NCI-H510A (cell line): ENCODE measurements around the gene GRK6.
"Not testable (repeated sequence)": the region's sequence is repeated elsewhere in the genome, so short reads cannot be mapped to it uniquely, and the experiment has no call there.

Source experiments
- DNase-seq: peaks from one replicate; lab custom pipeline; 2025; lab: John Stamatoyannopoulos, UW

GRK6 gene

DNA sequence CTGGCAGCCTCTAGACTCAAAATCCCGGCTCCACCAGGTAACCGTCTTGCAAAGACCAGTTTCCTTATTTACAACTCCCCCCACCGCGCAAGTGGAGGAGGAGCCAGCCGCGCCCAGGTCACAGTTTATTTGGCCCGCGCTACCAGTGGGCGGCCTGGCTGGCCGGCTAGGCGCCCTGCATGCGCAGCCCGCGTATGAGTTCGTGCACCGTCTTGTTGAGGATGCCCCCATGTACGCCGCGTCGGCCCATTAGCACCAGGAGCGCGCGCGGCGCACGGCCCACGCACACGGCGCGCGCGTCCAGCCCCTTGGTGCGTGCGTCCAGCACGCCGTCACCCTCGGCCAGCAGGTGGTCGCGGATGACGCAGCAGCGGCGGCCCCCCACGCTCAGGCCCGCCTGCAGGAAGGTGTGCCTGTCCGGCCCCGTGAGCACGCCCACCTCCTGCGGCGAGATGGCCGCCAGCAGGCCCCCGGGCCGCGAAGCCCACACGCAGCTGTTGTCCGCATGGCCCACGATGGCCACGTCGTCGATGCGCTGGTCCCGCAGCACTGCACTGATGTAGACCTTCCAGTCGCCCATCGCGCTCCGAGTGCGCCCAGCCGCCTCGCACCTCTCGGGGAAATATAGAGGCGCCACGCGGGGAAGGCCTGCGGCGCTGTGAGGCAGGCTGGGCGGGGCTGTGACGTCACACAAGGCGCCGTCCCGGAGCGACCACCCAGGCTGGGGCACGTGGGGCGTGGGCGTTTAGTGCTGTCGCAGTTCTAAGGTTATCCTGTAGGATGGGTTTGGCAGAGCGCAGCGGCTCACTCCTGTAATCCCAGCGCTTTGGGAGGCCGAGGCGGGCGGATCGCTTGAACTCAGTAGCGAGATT, 26.2 kb upstream of the GRK6 start, which contains the start of gene PFN3:
Gene PFN3, minus strand, starts transcription at position 665 of the 872 bp plus-strand sequence. Its CDS starts 85 bp downstream, at position 580.
- no peak for DNase-seq

DNA sequence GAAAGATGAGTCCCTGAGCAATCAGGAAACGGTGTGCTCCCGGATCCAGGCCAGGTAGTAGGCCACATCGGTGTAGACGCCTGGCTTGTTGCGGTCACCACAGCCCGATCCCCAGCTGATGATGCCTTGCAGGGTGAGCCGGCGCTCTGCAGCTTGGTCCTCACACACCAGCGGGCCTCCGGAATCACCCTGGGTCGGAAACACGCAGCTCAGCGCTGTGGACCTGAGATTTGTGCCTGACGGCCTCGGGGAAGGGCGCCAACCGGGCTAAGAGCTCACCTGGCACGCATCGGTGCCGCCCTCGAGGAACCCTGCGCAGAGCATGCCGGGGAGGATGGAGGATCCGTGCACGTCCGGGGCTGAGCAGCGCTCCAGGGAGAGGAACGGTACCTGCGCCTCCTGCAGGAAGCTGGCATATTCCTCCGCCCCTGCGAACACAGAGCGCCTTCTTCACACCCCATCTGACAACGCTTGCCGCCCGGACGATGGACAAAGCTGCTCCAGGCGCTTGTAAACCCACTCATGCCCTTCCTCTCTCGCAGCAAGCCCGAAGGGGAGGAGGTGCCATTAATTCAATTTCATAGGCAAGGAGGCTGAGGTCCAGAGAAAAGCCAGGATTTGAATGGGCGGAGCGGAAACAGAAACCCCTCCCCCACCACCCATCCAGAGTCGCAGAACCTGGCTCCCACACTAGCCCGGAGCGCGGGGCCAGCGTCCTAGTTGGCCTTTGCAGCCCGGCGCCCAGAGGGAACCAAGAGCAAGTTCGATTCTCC, 24.0 kb upstream of the GRK6 start:
- peak; percentile 80 for DNase-seq

DNA sequence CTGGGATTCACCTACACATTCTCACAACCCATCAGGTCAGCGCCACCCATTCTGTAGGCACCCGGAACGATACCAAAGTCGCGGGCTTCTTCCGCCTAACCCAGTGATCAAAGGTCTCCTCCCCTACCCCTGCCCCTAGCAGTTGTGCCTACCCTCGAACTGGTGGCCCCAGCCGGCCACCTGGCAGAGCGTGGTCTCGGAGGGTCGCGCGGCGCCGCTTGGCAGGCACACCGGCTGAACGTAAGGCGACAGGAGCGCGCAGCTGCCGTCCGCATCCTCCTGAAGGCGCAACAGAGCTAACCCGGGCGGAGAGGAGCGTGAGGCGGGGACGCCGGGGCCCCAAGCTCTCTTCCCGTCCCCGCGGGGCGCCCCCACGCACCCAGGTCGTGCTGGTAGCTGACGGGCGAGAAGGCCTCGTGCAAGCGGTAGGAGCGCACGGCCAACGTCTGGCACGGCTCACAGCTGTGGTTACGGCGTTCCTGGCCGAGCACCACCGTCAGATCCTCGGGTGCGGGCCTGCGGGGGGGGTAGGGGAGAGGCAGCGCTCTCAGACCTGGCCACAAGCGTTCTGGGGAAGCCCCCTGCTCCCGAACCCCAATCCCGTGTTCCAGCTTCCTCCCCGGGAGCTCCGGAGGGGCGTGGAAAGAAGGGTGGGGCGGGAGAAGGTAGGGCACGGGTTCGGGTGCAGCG, 23.2 kb upstream of the GRK6 start:
- no peak for DNase-seq

DNA sequence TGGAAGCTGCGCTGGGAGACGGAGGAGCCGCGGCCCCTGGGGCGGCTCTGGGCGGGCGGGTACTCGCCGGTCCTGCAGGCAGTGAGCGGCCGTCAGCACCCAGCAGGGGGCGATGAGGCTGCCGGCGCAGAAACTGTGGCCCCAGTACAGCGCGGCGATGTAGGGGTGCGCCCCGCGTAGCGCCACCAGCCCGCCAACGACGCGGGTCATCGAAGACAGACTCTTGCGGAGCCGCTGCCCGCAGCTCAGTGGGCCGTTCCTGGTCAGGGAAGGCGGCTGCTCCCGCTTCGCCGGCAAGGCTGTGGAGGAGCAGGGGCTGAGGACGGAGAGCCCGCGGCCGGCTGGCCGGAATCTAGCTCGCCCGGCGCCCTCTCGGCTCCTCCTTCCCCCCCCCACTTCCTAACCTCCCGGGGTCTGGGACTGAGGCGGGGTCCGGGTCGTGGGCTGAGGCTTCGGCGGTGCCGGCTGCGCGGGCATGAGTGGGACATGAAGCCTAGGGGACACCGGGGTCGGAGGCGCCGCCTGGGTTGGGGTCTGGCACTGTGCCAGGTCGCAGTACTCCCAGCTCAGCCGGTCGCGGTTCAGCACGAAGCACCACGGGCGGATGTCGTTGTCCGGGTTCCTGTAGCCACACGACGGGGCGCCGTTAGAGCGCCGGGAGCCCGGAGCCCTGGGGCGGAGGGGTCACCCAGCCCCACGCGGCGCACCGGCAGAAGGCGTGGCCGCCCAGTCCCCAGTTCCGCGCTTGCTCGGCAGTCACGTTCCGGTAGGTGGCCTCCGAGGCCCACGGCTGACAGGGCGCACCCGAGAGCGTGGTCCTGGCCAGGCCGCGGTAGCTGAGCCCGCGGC, 22.5 kb upstream of the GRK6 start:
- no peak for DNase-seq

DNA sequence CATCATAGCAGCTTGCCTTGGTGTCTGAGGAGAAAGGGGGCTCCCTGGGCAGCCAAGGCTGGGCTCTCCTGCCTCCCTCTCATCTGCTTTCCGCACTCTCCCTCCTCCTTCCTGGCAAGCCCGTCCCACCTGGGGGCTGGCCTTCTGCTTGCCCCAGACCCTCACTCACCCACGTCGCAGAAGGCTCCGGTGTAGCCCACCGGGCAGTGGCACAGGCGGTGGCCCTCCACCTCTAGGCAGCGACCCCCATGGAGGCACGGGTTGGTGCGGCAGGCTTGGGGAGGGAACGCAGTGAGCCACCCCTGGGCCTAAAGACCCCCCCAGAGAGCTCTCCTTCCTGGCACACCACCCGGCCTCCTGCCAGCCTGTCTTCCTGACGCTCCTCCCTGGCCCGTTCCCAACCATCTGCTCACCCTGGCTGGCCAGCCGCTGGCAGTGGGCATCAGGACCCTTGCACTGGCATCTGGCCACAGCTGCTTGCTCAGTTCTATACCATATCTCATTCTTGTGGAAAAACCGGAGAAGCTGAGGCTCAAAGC, 21.8 kb upstream of the GRK6 start:
- DNase-seq, result no peak

DNA sequence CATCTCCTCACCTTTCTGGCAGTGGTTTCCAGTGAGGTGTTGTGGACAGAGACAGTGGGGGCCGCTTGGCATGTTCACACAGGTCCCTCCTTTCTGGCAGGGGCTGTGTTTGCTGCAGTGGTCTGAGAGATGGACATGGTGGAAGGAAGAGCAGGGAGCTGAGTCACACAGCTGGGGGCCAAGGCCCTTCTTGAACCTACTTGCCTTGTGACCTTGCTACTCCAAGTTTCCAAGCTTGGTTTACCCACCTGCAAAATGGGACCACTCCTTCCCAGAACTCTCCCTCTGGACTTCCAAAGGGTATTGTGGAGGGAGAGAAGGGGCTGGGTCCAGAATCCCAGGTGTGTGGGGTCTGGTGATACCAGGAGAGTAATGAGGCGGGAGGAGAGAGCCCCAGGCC, 21.2 kb upstream of the GRK6 start:
- DNase-seq, result no peak

DNA sequence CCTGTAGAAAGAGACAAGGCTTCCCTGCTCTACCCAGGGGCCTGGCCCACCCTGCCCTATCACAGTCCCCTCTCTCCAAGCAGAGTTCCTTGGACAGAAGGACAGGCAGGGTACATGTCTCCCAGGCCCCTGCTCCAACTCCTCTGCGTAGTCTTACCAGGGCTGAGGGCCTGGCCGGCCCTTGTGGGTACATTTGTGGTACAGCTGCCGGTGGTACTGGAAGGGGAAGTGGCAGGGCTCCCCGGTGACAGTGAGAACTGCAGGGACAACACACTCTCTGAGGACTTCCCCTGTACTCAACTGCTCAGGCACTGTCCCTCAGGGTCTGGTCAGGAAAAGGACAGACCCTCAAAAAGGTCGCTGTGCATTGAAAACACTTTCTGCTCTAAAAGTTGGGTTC, 20.7 kb upstream of the GRK6 start:
- no peak for DNase-seq

DNA sequence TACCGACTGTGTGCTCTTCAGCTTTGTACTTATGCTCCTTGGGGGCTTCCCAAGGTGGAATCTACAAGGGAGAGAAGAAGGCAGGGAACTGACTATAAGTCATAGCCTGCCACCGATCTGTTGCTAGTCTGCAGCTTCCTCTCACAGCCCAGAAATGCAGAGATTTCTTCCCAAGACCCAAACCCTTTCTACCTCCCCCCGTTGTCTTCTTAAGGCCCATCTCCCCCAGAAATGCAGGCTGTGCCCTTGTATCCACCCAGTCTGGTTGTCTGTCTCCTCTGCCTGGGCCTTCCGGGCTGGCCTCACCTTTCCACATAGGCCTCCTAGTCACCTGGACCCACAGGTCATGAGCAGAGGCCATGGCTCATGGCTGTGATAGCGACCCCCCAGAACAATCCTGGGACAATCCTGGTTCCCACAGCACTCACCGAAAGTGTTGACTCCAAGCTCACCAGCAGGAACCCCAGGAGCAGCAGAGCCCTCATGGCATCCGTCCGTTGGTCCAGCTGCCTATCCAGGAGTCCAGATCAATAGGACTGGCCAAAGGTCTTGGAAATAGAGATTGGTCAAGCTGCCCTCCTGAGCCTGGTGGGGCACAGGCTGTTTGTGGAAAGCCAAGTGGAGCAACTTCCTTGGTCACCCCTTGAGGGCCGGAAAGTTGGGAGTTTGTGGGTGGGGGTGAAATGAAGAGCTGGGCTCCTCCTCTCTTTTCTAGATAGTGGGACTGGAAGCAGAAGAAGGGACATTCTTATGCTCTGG, 17.3 kb upstream of the GRK6 start, which contains the start of gene F12:
Gene F12, minus strand, starts transcription at position 522 of the 759 bp plus-strand sequence. Its CDS starts 37 bp downstream, at position 485.
- DNase-seq, result no peak

DNA sequence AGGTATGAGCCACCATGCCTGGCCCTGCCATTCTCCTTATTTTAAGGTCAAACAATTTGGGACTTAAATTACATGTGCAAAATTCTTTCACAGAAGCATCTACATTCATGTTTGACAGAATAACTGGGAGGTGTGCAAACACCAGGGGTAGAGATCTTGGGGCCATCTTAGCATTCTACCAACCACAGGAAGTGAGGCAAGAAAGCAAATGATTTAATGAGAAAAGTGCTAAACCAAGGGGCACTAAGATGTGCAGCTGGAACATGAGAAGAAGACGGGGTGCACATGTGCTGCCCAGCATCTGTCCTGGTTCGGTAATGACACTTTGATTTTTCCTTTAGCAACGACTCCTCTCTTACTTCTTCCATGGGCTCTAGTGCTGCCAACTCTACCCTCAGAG, 15.9 kb upstream of the GRK6 start:
- no peak for DNase-seq

DNA sequence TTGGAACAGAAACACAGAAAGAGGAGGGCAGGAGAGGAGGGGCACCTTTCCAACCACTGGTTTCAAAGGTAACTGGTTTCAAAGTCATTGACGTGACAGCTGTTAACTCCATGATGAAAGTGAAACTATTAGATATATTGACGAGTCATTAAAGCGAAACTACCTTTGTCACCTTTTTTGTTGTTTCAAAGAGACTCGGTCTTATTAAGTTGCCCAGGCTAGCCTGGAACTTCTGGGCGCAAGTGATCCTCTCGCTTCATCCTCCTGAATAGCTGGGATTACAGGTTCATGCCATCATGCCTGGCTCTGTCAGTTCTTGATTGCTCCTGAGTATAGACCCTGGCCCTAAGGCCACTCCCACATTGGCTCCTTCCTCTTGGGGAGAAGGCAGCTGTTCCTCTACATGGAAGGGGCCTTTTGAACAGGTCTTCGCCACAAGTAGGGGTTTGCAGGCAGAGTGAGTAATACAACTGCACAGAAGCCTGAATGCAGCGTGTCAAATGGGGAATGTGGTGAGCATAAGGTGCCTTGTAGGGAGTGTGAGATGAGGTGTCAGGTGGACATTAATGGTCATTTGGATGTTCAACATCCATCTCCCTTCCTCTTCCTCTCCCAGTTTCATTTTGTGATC, 13.8 kb upstream of the GRK6 start:
- no peak for DNase-seq

DNA sequence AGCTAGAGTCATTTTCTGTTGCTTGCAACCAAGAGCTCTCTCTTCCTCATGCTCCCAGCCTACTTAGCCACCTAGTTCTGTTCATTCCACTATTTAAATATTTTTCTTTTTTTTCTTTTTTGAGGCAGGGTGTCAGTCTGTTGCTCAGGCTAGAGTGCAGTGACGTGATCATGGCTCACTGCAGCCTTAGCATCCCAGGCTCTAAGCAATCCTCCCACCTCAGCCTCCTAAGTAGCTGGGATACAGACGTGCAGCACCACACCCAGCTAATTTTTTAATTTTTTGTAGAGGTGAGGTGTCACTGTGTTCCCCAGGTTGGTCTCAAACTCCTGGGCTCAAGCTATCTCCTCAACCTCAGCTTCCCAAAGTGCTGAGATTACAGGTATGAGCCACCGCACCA, 12.0 kb upstream of the GRK6 start:
- no peak for DNase-seq

DNA sequence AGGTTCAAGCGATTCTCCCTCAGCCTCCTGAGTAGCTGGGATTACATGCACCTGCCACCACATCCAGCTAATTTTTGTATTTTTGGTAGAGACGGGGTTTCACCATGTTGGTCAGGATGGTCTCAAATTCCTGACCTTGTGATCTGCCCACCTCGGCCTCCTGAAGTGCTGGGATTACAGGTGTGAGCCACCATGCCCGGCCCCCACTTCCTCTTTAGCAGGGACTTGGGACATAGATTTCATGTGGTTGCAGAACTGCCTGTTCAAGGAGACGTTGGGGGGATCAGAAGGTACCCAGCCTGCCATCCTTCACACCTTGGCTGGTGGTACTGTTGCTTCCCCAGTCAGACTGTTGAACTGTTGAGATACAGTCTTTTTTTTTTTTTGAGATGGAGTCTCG, 9.4 kb upstream of the GRK6 start:
- DNase-seq, result not testable (repeated sequence)

DNA sequence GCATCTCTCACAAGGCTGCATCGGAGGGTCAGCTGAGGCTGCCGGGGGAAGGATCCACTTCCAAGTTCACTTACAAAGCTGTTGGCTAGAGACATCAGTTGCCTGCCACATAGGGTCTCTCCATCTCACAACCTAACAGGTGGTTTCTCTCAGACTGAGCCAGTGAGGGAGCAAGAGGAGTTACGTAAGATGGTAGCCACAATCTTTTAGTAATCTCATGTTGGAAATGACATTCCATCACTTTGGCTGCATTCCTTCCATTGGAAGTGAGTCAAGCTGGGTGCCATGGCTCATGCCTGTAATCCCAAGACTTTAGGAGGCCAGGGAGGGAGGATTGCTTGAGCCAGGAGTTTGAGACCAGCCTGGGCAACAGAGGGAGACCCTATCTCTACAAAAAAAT, 7.4 kb upstream of the GRK6 start:
- no peak for DNase-seq

DNA sequence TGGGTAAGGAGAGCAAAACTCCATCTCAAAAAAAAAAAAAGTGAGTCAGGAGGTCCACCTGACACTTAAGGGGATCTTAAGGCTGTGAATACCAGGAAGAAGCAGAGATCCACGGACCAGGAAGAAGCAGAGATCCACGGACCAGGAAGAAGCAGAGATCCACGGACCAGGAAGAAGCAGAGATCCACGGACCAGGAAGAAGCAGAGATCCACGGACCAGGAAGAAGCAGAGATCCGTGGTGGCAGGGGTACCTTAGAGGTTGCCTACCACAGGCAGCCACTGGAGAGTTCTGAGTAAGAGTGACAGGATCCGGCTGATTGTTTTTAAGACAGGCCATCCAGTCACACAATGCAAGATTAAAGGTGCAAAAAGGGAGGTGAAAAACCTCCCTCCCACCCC, 6.0 kb upstream of the GRK6 start:
- DNase-seq, result not testable (repeated sequence)

DNA sequence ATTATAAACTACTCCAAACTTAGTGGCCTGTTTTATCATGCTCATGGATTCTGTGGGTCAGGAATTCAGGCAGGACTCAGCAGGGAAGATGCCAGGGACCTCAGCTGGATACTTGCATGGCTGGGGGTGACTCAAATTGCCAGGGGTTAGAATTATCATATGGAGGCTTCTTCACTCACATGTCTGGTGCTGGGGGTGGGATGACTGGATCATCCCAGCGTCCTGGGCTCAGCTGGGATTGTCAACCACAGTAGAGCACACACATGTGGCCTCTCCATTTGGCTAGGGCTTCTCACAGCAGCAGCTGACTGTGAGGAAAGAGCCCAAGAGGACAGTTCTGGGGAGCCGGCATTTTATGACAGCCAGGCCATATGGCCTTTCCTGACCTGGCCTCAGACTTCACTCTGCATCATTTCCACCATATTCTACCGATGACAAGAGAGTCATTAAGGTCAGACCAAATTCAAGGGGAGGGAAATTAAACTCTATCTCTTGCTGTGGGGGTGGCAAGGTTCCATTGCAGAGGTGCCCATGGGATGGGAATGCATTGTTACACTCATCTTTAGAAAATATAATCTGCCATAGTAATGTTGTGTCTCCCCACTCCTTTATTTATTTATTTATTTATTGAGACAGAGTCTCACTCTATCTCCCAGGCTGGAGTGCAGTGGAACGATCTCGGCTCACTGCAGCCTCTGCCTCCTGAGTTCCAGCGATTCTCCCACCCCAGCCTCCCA, 5.2 kb upstream of the GRK6 start:
- DNase-seq, result no peak

DNA sequence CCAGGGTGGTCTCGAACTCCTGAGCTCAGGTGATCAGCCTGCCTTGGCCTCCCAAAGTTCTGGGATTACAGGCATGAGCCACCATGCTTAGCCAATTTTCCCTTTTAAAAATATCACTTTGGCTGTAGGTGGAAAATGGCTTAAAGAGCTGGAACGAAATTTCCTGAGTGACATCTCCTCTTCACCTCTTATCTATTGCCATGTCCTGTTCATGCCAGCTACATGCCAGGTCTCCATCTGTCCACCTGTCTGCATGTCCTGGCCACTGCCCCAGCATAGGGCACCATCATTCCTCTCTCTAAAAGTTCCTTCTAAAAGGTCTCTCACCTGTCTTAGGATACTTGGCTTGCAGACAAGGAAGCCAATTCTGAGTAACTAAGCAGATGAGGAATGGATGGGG, 2.8 kb upstream of the GRK6 start:
- DNase-seq, result no peak

DNA sequence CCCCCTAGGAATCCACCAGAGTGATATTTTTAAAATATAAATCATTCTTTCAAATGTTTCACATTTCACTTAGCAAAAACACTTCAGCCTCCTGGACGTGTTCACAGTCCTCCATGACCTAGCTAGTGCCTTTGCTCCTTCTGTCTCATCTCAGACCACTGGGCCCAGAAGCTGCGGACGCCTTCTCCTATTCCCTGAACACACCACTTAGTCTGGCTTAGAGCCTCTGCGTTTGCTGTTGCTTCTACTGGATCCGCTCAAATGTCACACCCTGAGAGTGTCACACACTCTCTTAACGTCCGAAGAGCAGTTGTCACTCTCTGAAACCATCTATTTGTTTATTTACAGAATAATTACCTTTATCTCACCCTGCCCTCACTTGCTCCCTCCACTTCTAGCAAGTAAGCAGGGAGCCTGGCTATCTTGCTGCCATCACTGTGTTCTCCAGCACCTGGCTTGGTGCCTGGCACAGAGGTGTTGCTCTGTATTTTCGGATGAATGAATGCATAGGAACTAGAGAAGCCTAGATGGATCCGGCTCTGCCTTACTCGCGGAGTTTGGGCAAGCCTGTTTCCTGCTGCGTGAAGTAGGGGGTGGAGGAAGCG, 1.2 kb upstream of the GRK6 start:
- DNase-seq, result no peak

DNA sequence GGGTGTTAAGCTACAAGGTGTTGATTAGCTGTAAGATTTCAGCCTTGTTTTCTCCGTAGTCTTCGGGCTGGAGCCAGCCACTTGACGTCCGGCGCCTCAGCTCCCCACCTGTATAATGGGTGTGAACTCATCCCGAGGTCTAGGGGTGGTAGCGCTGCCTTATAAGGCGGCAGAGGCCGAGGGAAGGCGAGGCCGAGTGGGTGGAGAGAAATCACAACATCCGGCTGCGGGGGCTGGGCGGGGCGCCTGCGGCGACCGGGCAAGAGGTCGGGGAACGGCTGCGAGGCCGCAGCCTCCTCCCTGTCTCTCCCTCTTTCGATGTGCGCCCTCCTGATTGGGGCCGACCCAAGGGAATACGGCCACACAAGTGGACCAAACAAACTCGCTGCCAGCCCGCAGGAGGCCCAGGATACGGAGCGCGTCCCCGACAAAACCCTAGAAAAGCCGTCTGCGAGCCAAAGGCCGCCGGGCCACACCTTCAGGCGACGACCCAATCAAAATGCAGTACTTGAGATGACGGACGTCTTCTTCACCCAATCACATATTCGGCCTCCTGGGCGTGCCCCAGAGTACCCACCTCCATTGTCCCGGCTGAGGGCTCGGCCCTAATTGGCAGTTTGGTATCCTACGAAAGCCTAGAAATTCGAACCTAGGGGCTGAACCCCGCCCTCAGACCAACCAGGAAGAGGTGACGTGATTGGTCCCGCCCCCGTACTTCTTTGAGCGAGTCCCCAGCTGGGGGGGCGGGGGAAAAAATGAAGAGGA, 493 bp upstream of the GRK6 start:
- DNase-seq, result peak; percentile 98
